Measurements from ENCODE around the gene NAPA.

Gene NAPA

GRCh38 chr19:47523473-47523872, 8.6 kb upstream of the NAPA start:
- DNase-seq (ENCODE audit: low read depth in 3 of 3), result no peak

GRCh38 chr19:47521473-47522180, 6.8 kb upstream of the NAPA start:
- no peak for DNase-seq (ENCODE audit: low read depth in 3 of 3)

- DNase-seq (ENCODE audit: low read depth in 3 of 3), result no peak
These were observed 6.0 kb upstream of the NAPA start for GRCh38 chr19:47520839-47521238.

DNA sequence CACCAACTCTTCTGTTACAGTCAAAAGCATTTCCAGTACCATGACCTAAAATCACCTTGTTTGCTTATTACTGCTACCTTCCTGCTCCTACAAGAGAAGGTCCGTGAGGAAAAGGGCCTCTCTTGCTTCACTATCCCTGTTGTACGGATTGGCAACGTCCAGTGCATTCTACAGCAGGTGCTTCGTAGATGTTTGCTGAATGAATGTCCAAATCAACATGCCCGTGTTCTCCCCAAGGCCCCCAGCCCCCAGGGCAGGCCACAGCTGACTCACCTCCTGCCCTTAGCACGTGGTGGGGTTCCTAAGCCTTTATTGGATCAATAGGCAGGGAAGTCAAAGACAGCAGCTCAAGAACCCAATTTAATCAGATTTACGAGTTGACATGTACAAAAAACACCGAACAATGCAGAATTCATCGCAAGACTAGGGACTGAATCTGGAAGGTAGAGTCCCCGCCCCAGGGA, 5.5 kb upstream of the NAPA start:
- no peak for DNase-seq (ENCODE audit: low read depth in 3 of 3)

DNA sequence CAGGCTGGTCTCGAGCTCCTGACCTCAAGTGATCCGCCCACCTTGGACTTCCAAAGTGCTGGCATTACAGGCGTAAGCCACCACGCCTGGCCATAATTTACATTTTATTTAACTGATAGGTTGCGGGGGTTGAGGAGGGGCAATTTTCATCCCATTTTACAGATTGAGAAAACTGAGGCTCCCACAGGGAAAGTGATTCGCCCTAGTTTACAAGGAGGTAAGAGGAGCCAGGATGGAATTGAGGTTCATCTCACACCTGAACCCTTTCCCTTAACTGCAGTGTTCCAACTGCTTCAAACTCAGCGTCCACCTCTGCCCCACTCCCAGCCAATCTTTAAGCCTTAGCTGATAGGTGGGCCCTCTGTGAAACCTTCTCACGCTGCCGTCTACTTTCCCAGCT, 4.0 kb upstream of the NAPA start:
- no peak for DNase-seq (ENCODE audit: low read depth in 3 of 3)

GRCh38 chr19:47518139-47518538, 3.3 kb upstream of the NAPA start:
- DNase-seq (ENCODE audit: low read depth in 3 of 3), result peak in 1 of 3 experiments; percentile 41

GRCh38 chr19:47514151-47514868, 553 bp downstream of the NAPA start:
- no peak for DNase-seq (ENCODE audit: low read depth in 3 of 3)

DNA sequence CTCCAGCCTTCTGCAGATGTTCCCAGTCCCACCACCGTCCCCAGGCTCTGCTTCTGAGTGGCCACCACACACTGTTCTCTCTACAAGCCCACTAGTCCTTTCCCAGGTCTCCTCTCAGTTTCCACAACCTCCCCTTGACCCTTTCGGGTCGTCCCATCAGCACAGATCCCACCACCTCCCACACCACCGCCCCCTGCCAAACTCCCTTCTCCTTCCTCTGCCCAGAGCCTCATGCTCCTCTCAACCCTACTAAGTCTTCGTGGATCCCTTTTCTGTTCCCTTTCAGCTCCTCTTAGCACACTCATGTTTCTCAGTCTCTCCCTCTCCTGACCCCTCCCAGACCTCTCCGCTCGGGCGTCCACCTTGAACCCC, 1.9 kb downstream of the NAPA start:
- DNase-seq (ENCODE audit: low read depth in 3 of 3), result no peak

DNA sequence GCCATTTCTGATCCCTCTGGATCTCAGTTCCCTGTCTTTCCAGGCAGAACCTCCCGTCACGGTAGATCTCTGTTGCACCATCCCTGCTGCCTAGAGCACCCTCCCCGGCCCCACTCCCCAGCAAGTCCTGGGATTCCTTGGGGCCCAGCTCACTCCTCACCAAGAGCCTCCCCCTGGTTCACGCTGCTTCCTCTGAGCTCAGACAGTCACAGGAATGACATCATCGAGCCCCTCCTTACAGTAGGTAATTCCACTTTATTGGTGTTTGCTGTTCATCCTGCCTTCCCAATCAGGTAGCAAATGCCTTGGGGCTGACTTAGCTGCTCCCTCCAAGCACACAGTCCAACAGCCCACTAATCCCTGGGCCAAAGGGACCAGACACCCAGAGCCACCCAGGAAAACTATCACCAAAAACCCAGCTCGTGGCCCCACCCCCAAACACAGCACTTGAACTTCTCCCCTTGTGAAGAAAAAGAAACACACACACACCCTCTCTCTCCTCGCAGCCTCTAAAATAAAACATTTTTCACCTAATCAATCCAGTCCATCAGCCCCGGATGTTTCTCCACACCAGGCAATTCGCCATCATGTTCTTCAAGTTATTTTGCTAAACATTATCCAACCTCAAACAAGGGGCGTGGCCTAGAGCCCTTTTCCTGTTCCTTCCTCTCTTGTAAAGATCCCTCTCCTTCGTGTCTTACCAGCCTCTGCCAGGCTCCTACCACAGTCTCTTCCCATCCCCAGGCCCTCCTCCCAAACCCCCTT, 2.5 kb downstream of the NAPA start:
- DNase-seq (ENCODE audit: low read depth in 3 of 3), result no peak

- DNase-seq (ENCODE audit: low read depth in 3 of 3), result no peak
These were observed 3.2 kb downstream of the NAPA start for GRCh38 chr19:47511681-47512080.

GRCh38 chr19:47511128-47511517, 3.7 kb downstream of the NAPA start:
- DNase-seq (ENCODE audit: low read depth in 3 of 3), result no peak

DNA sequence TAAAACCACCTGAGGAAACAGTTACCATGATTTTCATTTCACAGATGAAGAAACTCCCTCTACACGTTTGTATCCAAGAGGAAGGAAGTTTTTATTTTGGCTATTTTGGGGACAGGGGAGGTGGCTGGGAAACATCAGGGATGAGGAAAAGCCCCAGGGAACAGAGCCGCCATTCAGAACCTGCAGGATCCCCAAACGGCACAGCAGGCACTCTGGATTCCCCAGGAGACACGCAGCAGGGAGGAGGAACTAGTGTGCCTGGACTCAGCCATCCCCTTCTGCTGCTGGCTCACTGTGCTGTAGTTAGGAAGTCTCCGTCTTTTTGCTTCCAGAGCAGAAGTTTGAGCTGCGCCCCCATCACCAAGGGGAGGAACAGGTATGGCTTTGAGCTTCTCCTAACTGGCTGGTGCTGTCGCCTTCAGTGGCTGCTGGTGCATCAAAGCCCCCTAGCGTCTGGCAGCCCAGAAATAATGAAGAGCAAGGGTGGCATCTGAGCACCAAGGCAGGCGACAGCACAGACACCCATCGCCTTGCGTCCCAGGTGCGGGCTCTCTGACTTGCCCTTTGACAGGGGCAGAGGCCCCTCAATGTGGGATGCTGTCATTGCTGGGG, 4.2 kb downstream of the NAPA start:
- no peak for DNase-seq (ENCODE audit: low read depth in 3 of 3)

DNA sequence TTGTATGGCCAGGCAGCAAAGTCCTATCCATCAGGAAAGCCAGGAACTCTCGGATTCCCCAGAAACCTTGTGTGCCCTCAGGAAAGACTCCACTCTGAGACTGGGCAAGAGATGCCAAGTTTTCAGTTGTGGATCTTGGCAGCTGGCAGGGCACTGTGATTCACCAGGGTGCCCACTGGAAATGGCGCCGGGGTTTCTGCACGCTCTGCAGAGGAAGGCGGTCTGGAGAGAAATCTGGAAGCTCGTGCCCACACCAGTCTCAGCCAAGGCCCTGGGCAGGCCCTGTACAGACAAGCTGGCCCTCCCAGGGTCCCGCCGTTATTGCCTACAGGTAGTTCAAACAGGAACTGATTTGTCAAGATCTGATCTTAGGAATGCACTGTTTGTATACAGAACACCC, 4.9 kb downstream of the NAPA start:
- DNase-seq (ENCODE audit: low read depth in 3 of 3), result no peak

- no peak for DNase-seq (ENCODE audit: low read depth in 3 of 3)
These were observed 5.6 kb downstream of the NAPA start for GRCh38 chr19:47509170-47509847.

- DNase-seq (ENCODE audit: low read depth in 3 of 3), result no peak
These were observed 6.1 kb downstream of the NAPA start for GRCh38 chr19:47508721-47509120.

DNA sequence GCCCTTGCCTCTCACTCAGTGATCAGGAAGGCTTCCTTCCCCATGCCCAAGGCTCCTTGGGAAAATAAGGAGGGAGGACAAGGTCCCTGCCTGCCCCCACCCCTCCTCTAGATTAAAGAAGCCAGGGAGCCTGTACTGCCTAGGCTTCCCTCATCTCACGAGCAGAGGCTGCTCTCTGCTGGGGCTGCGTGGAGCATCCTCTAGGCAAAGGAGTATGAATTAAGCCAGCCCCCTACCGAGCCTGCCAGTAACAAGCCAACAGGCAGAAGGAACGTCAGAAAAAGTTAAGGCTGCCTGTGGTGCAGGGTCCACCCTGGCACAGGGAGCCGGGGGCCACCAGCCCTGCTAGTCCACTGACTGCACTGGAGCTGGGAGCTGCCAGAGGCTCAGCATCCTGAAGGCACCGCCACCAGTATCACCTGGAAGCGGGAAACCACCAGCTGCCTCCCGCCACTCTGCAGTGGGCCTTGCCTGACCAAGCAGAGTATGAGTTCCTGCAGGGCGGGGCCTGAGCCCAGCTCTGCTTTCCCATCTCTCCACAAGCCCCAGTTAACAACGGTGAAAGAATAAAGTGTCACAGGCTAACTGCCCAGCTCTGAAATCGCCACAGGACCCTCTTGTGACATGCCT, 6.8 kb downstream of the NAPA start:
- DNase-seq (ENCODE audit: low read depth in 3 of 3), result no peak

GRCh38 chr19:47507012-47507411, 7.9 kb downstream of the NAPA start:
- no peak for DNase-seq (ENCODE audit: low read depth in 3 of 3)

DNA sequence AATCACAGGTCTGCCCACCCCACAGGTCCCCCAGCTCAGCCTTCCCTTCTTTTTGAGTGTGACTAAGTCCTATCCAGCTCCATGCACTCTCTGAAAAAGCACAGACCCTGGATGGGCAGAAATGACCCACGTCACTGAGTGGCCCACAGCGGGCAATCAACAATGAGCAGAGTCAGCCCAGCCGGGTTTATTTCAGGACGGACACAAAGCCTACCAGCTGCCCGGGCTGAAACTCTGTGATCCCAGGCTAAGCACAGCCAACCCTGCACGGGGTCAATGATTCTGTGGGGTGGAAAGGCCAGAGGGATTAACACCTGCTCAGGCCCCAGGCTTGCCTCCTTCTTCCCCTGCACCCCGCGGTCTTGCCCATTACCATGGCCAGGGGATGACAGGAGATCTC, 8.4 kb downstream of the NAPA start:
- no peak for DNase-seq (ENCODE audit: low read depth in 3 of 3)

DNA sequence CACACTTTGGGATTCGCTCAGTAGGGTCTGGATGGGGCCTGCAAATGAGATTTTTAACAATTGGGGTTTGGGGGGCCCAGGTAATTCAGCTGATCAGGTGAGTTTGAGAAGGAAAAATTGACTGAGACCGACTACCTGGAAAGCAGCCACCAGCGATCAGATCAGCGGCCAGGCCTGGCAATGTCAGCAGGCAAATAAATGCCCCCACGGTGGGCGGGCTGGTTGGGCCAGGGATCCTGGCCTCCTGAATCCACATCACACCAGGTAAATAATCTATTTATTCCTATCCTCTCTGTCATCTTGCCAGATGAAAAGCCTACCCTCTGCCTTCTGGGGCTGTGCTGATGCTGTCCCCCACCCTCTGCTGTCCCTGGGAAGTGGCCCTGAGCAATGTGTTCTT, 9.4 kb downstream of the NAPA start:
- DNase-seq (ENCODE audit: low read depth in 3 of 3), result no peak

GRCh38 chr19:47503826-47504150, 11.1 kb downstream of the NAPA start:
- DNase-seq (ENCODE audit: low read depth in 3 of 3), result no peak

- no peak for DNase-seq (ENCODE audit: low read depth in 3 of 3)
These were observed 11.6 kb downstream of the NAPA start for GRCh38 chr19:47503130-47503825.
